ENCODE data around the gene SPATA16.

- TF ChIP-seq CTCF (IDR thresholded peaks at IDR 0.05; ENCODE audit: low read length): no peak
- TF ChIP-seq EZH2 (optimal IDR thresholded peaks at IDR 0.05; ENCODE audit: low read depth, low read length): no peak
Observed at GRCh38 chr3:173001622-173002021, 139.4 kb downstream of the SPATA16 start.
